NCI-H446 (cell line): ENCODE data around the gene SYTL4.

Experiments used
- DNase-seq, 2 experiments: peaks; one replicate each; lab custom pipeline; 2025; lab: John Stamatoyannopoulos, UW

Gene SYTL4

GRCh38 chrX:100647739-100648138 is 84.2 kb downstream of the SYTL4 start:
- no peak for DNase-seq

- DNase-seq = no peak
Observed at GRCh38 chrX:100647095-100647494, 84.8 kb downstream of the SYTL4 start.

GRCh38 chrX:100645106-100645505 is 86.8 kb downstream of the SYTL4 start:
- no peak for DNase-seq

GRCh38 chrX:100643956-100644860 is 87.7 kb downstream of the SYTL4 start, which contains the start of gene SRPX2:
SRPX2 (plus strand) TSS chrX:100644199; CDS start chrX:100646323, 2,124 bp downstream.
- DNase-seq = no peak

- no peak for DNase-seq
Observed at GRCh38 chrX:100643212-100643611, 88.7 kb downstream of the SYTL4 start.

- DNase-seq = no peak
Observed at GRCh38 chrX:100642290-100642689, 89.6 kb downstream of the SYTL4 start.

GRCh38 chrX:100636321-100636991 is 95.5 kb downstream of the SYTL4 start, which contains the start of gene TSPAN6:
TSPAN6 (minus strand) TSS chrX:100636806; CDS start chrX:100636694, 112 bp downstream.
- peak; percentile 79 to 91 for DNase-seq

- DNase-seq = no peak
Observed at GRCh38 chrX:100635989-100636320, 96.0 kb downstream of the SYTL4 start.

- no peak for DNase-seq
Observed at GRCh38 chrX:100635040-100635439, 96.9 kb downstream of the SYTL4 start.

GRCh38 chrX:100625985-100626491 is 105.9 kb downstream of the SYTL4 start:
- DNase-seq = no peak
